ENCODE results near the gene KDM3A. TPM values are rescaled to one million over a fixed set of nuclear protein-coding genes. Genes with fewer than 3 reads are reported as not detected.

KDM3A gene
- total and polyA plus RNA-seq, 10 of the 15 experiments (the other 5 are each of a cell fraction or from before 2014, with no cell fraction given), result 3.8 to 102 (median 11.1) TPM

- no peak for TF ChIP-seq ETV6 (conservative IDR thresholded peaks at IDR 0.05 in 1 of 2, IDR thresholded peaks at IDR 0.05 in 1 of 2; ENCODE audit: borderline replicate concordance in 1 of 2, low read depth in 1 of 2)
- no peak for TF ChIP-seq LARP7 (IDR thresholded peaks at IDR 0.05)
- TF ChIP-seq ASH2L (IDR thresholded peaks at IDR 0.05; ENCODE audit: borderline replicate concordance, low read depth), result no peak
- no peak for TF ChIP-seq PAX8 (IDR thresholded peaks at IDR 0.05)
- no peak for TF ChIP-seq YY1 (IDR thresholded peaks at IDR 0.05; ENCODE audit: low read depth, low read length)
- no peak for TF ChIP-seq EGR1 (IDR thresholded peaks at IDR 0.05; ENCODE audit: borderline replicate concordance in 1 of 2, low read depth in 2 of 2, low read length in 2 of 2)
- no peak for TF ChIP-seq ZNF24 (IDR thresholded peaks at IDR 0.05)
- no peak for TF ChIP-seq USF1 (IDR thresholded peaks at IDR 0.05; ENCODE audit: borderline replicate concordance, extremely low read length, insufficient read depth, low read depth, low read length)
- TF ChIP-seq ZNF207 (IDR thresholded peaks at IDR 0.05; ENCODE audit: borderline replicate concordance), result no peak
- TF ChIP-seq PML (IDR thresholded peaks at IDR 0.05; ENCODE audit: low read length), result no peak
- no peak for TF ChIP-seq SIN3A (IDR thresholded peaks at IDR 0.05; ENCODE audit: low read depth, low read length)
Measured at GRCh38 chr2:86433137-86433536, 8.0 kb upstream of the KDM3A start (continued).

GRCh38 chr2:86434290-86434689, 6.9 kb upstream of the KDM3A start:
- Histone ChIP-seq H3K27me3 (replicated peaks in 1 of 2; ENCODE audit: control insufficient read depth in 2 of 2, insufficient read depth in 2 of 2, low read length in 1 of 2) (no peaks in the 10 kb centered on the region), H3K4me2 (ENCODE audit: control insufficient read depth, insufficient read depth) (no peak overlapping the region), H3K4me3 (no peak overlapping the region), H3K9me3 (replicated peaks; ENCODE audit: control insufficient read depth, insufficient read depth, low read length) (peaks cover 7% of the 10 kb centered on the region), H4K20me1 (ENCODE audit: control insufficient read depth, insufficient read depth) (no peaks in the 10 kb centered on the region), H3K79me2 (ENCODE audit: control insufficient read depth, insufficient read depth, low read length) (no peaks in the 10 kb centered on the region), H3K36me3 (ENCODE audit: control insufficient read depth in 2 of 2, insufficient read depth in 2 of 2, low read length in 1 of 2) (no peaks in the 10 kb centered on the region), H2AFZ (ENCODE audit: control insufficient read depth, low read depth, low read length) (no peak overlapping the region), H3K4me1 (ENCODE audit: control insufficient read depth, insufficient read depth, low read length) (no peaks in the 10 kb centered on the region), H3K9ac (ENCODE audit: control insufficient read depth, insufficient read depth, low read length) (no peak overlapping the region), H3K27ac (ENCODE audit: control insufficient read depth, insufficient read depth) (no peak overlapping the region)
- ChIA-PET SMC1A (ENCODE audit: uncharacterized antibody, unreplicated experiment) (no interaction called here), RAD21 (ENCODE audit: unreplicated experiment) (no interaction called here), CTCF (no interaction called here), POLR2A (no interaction called here)
- FAIRE-seq (no peak), DNase-seq (ENCODE audit: low read depth, low spot score) (no peak), ATAC-seq (no peak)
- intact Hi-C loops (cut with micrococcal nuclease; ENCODE audit: unreplicated experiment) (no loop called here), in situ Hi-C loops (cut with MboI) (loop anchor here (25.0 kb wide), 1 partner anchor 1497 kb away; no protein-coding TSS in a partner anchor)
- BruUV-seq (replicated peaks), result no TSS peak
- TF ChIP-seq ZBED1 (IDR thresholded peaks at IDR 0.05; ENCODE audit: borderline replicate concordance) (no peak), RFX5 (IDR thresholded peaks at IDR 0.05; ENCODE audit: low read depth, low read length) (no peak), RAD21 (IDR thresholded peaks at IDR 0.05; ENCODE audit: insufficient read depth, low read depth, low read length) (no peak), CREB1 (IDR thresholded peaks at IDR 0.05; ENCODE audit: low read depth) (no peak), NR2F1 (conservative IDR thresholded peaks at IDR 0.05) (no peak), BCL11A (IDR thresholded peaks at IDR 0.05; ENCODE audit: low read depth, low read length) (no peak), STAT3 (IDR thresholded peaks at IDR 0.05; ENCODE audit: low read depth, low read length) (no peak), USF1 (IDR thresholded peaks at IDR 0.05; ENCODE audit: borderline replicate concordance, extremely low read length, insufficient read depth, low read depth, low read length) (no peak), SREBF2 (IDR thresholded peaks at IDR 0.05; ENCODE audit: low read length) (no peak), ATF7 (IDR thresholded peaks at IDR 0.05; ENCODE audit: low read depth) (no peak), MLLT1 (IDR thresholded peaks at IDR 0.05) (no peak), FOS (IDR thresholded peaks at IDR 0.05; ENCODE audit: borderline replicate concordance, extremely low read depth, insufficient read length) (no peak), BRCA1 (IDR thresholded peaks at IDR 0.05; ENCODE audit: low read depth, low read length) (no peak)
